Right renal cortex interstitium (tissue), 3 donors: ENCODE measurements around the gene FAM168A. TPM values are rescaled to one million over a fixed set of nuclear protein-coding genes. Genes with fewer than 3 reads are reported as not detected.
A peak's percentile ranks its signal among the peaks of the same experiment; 100 is the strongest.

ENCODE experiments used
- DNase-seq, 3 donors: peaks; one replicate each; pipeline ENCODE4 v3.0.0-alpha.2; 2013; ENCODE audit warnings: low read depth in 3 of 3, low spot score in 2 of 3
- polyA plus RNA-seq, 3 donors: library from polyadenylated mRNA; unstranded; fragments of 120-200 nt; gene quantifications; one replicate each; pipeline ENCODE4 v1.2.1, GENCODE V29; 2013; ENCODE audit not compliant: insufficient read length in 3 of 3

Gene FAM168A
- polyA plus RNA-seq, 3 donors: 40.3 to 43.6 (median 40.4) TPM

- no peak for DNase-seq
Observed at GRCh38 chr11:73380331-73380730, 217.6 kb downstream of the FAM168A start.

GRCh38 chr11:73379189-73379880, 218.6 kb downstream of the FAM168A start:
- DNase-seq: no peak

DNA sequence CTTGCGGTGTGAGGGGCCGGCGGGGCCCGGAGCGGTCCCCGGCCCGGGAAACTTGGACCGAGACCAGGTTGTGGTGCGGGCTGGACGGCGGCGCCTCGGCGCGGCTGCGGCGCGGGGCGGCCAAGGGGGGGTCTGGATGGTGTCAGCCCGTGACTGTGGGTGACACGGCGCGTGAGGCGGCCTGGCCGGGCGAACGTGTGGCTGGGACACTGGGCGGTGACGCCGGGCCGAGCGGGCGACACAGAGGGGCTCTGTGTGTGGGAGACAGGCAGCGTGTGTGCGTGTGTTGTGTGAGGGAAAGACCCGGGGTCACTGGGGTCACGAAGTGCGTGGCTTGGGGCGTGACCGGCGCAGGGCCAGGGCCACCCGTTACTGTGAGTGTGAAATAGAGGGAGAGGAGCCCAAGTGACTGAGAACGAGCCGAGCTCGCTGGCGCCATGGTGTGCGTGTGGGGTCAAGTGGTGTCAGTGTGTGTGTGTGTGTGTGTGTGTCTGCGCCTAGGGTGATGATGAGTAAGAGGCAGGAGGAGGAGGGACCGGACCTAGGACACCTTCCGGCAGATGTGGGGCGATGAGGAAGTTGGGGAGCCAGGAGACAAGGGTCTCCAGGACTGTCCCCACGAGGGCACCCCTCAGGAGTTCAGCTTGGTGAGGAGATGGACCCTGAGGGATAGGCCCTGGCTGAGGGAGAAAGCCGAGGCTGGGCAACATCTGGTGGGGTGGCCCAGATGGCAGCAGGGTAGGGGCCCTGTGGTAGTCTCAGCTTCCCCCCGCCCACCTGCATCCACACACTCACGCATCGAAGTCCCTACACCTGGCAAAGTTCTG, 220.9 kb downstream of the FAM168A start:
- DNase-seq: no peak

GRCh38 chr11:73376160-73376802, 221.6 kb downstream of the FAM168A start, which contains the start of gene RELT:
Gene RELT (plus strand): TSS chr11:73376399. CDS start chr11:73389137, 12,738 bp downstream.
- peak; percentile 72 to 81 (median 80) for DNase-seq

DNA sequence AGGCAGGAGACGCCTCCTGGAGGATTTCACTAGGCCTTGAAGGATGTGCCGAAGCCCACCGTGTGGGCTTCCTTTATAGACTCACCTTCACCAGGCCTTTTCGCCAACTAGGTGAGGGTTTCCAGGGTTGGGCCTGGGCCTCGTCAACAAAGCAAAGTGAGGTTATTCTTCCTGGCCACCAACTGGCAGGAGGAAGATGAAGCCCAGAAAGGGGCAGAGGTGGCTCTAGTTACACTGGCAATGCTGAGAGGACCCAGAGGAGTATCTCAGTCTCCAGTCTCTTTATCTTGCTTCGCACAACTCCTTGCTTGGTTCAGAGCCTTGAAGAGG, 222.1 kb downstream of the FAM168A start:
- DNase-seq: no peak

- DNase-seq: no peak
Observed at GRCh38 chr11:73374151-73374550, 223.8 kb downstream of the FAM168A start.

DNA sequence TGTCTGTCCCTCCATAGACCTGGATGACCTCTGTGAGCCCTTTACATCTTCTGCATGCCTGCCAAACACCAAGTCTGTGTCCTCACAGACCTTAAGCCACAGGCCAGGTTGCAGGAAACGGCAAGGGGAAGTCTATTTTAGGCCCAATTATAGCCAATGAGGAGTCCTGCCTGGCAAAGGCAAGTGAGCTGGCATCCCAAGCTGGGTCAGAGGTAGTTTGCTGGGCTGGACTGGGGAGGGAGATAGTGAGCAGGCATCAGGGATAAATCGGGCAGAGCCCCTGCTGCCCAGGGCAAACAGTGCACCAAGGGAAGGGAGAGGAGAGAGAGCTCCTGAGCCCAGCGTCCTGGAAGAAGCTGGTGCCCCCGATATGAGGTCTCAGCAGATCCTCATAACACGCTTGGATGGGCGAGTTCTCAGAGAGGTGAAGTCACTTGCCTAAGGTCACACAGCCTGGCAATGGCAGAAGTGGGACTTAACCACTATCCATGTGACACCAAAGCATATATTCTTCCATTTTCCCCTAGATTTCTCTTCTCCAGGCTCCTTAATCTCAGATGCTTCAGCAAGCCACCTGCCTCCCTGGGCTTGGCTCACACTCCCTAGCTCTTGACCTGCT, 225.4 kb downstream of the FAM168A start:
- DNase-seq: no peak

DNA sequence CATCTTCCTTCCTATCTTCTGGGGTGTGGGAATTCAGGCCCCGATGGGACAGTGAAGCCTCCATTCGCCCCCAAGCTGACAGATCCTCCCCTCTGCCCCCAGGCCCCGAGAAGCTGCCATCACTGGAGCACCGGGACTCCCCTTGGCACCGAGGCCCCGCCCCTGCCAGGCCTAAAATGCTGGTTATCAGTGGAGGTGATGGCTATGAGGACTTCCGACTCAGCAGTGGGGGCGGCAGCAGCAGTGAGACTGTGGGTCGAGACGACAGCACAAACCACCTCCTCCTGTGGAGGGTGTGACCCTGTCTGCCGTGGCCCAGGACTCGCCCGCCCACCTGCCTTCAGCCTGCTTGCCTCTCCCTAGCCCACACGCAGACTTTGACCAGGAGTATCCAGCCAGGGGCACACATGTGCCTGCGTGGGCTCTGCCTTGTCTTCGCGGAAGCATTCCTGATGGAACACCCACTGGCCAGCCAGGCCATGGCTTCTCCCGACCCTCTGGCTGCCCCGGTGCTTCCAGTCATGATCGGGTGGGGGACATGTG, 230.4 kb downstream of the FAM168A start:
- DNase-seq: no peak

GRCh38 chr11:73366953-73367352, 231.0 kb downstream of the FAM168A start:
- no peak for DNase-seq

GRCh38 chr11:73366265-73366610, 231.7 kb downstream of the FAM168A start:
- DNase-seq: no peak

DNA sequence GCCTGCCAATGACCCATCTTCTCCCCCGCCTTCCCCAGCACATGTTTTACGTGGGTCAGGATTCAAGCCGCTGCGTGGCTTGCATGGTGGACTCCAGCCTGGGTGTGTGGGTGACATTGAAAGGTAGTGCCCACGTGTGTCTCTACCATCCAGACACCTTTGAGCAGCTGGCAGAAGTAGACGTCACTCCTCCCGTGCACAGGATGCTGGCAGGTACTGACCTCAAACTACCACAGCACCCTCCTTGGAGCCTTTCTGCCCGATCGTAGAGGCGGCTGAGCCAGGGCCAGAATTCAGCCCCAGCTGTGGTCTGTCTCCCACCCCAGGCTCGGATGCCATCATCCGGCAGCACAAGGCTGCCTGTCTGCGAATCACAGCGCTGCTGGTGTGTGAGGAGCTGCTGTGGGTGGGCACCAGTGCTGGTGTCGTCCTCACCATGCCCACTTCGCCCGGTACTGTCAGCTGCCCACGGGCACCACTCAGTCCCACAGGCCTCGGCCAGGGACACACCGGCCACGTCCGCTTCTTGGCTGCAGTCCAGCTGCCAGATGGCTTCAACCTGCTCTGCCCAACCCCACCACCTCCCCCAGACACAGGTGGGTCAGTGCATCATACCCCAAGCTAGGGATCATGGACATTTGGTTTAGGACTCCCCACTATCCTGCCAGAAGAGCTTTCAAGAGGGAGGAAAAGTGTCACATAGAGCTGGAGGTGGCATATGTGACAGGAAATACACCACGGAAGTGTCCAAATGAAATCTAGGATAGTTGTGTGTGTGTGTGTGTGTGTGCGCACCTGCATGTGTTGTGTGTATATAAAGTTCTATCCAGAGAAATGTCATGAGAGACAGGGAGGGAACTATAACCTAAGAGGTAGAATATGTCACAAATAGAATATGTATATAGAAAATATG, 232.3 kb downstream of the FAM168A start:
- no peak for DNase-seq

GRCh38 chr11:73363147-73363546, 234.8 kb downstream of the FAM168A start:
- DNase-seq: no peak

GRCh38 chr11:73361953-73362776, 235.7 kb downstream of the FAM168A start:
- DNase-seq: no peak

GRCh38 chr11:73360743-73361369, 237.1 kb downstream of the FAM168A start:
- DNase-seq: no peak

- no peak for DNase-seq
Observed at GRCh38 chr11:73359930-73360742, 237.8 kb downstream of the FAM168A start.

- no peak for DNase-seq
Observed at GRCh38 chr11:73359341-73359740, 238.6 kb downstream of the FAM168A start.

DNA sequence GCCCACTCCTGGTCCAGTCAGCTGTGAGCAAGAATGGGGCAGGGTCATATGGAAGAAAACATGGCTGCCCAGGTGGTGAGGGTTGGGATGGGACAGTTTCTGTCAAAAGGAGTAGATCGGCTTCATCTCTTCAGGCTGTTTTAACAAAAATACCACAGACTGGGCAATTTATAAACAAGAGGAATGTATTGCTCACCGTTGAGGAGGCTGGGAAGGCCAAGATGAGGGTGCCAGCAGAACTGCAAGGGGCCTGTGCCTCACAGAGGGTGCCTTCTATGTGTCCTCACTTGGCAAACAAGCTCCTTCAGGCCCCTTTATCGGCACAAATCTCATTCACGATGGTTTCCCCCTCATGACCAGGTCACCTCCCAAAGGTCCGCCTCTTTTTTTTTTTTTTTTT, 239.8 kb downstream of the FAM168A start:
- no peak for DNase-seq
